Vagina (tissue), 2 donors: ENCODE measurements around the gene NETO1.

Source experiments
- CTCF ChIP-seq, 3 experiments: fragments of 450-650 bp in 2 of 3; fragments of 200-600 bp in 1 of 3; sonication (generic) in 1 of 3; IDR thresholded peaks; one replicate each; pipeline ENCODE4 v1.5.1; 2017 to 2019; ENCODE audit warnings: antibody characterized with exemption in 3 of 3, mild to moderate bottlenecking in 2 of 3, moderate library complexity in 2 of 3
- POLR2A ChIP-seq, 2 donors: fragments of 450-650 bp; IDR thresholded peaks; one replicate each; pipeline ENCODE4 v1.6.1; 2017; ENCODE audit warnings: antibody characterized with exemption in 2 of 2, mild to moderate bottlenecking in 2 of 2, moderate library complexity in 2 of 2
- POLR2AphosphoS5 ChIP-seq, 2 donors: sonication (generic); formaldehyde crosslinking; IDR thresholded peaks; one replicate each; pipeline ENCODE4 v1.9.0; 2017; ENCODE audit warnings: antibody characterized with exemption in 2 of 2, mild to moderate bottlenecking in 2 of 2, low read depth in 1 of 2; ENCODE audit not compliant: insufficient read depth in 1 of 2

GRCh38 chr18:72833471-72833870 lies 34.3 kb downstream of the NETO1 start:
- TF ChIP-seq CTCF (IDR thresholded peaks at IDR 0.05) (no peak), POLR2A (IDR thresholded peaks at IDR 0.05) (no peak), POLR2AphosphoS5 (IDR thresholded peaks at IDR 0.05; ENCODE audit: insufficient read depth in 1 of 2, low read depth in 1 of 2) (no peak)
